HepG2 (cell line): ENCODE measurements around the gene MTMR4. TPM values are rescaled to one million over a fixed set of nuclear protein-coding genes. Genes with fewer than 3 reads are reported as not detected.

Source experiments
- AKNA ChIP-seq: sonication (generic); formaldehyde crosslinking; IDR thresholded peaks from 2 replicates; pipeline ENCODE4 v1.4.0; 2020; ENCODE audit warnings: missing genetic modification reagents, borderline replicate concordance
- ARID5B ChIP-seq: IDR thresholded peaks from 2 replicates; pipeline ENCODE4 v1.4.0; 2020; ENCODE audit warnings: mild to moderate bottlenecking, missing genetic modification reagents
- ATF7-NPFF ChIP-seq: sonication (generic); formaldehyde crosslinking; IDR thresholded peaks from 2 replicates; pipeline ENCODE4 v1.8.1; 2023; ENCODE audit warnings: mild to moderate bottlenecking, low read depth, missing genetic modification reagents, moderate library complexity
- GLI4 ChIP-seq: sonication (generic); formaldehyde crosslinking; IDR thresholded peaks from 2 replicates; pipeline ENCODE4 v1.5.1; 2020; ENCODE audit warnings: missing genetic modification reagents, mild to moderate bottlenecking, moderate library complexity, borderline replicate concordance
- HINFP ChIP-seq: sonication (generic); formaldehyde crosslinking; IDR thresholded peaks from 2 replicates; pipeline ENCODE4 v1.4.0; 2020; ENCODE audit warnings: low read depth, mild to moderate bottlenecking, missing genetic modification reagents
- HNF4A ChIP-seq: sonication (generic); formaldehyde crosslinking; IDR thresholded peaks from 2 replicates; pipeline ENCODE4 v1.4.0; 2020; ENCODE audit warnings: missing genetic modification reagents
- MIER2 ChIP-seq: IDR thresholded peaks from 2 replicates; pipeline ENCODE4 v1.6.1; 2016; ENCODE audit warnings: missing biosample characterization, missing genetic modification reagents
- NCOA2 ChIP-seq: sonication (generic); formaldehyde crosslinking; IDR thresholded peaks from 2 replicates; pipeline ENCODE4 v1.8.0; 2022; ENCODE audit warnings: inconsistent platforms
- SRSF4 ChIP-seq: fragments of 200-400 bp; formaldehyde crosslinking; IDR thresholded peaks from one replicate; pipeline ENCODE4 v1.6.1; 2018; ENCODE audit warnings: mild to moderate bottlenecking, low read depth, low read length, moderate library complexity; ENCODE audit not compliant: poor library complexity, severe bottlenecking
- TFDP1 ChIP-seq: IDR thresholded peaks from 2 replicates; pipeline ENCODE4 v1.6.1; 2016; ENCODE audit warnings: missing compliant biosample characterization, missing genetic modification reagents, borderline replicate concordance
- ZBTB10 ChIP-seq: sonication (generic); formaldehyde crosslinking; IDR thresholded peaks from 2 replicates; pipeline ENCODE4 v1.4.0; 2020; ENCODE audit warnings: missing genetic modification reagents, borderline replicate concordance
- ZNF121 ChIP-seq: sonication (generic); formaldehyde crosslinking; IDR thresholded peaks from 2 replicates; pipeline ENCODE4 v1.5.0; 2020; ENCODE audit warnings: mild to moderate bottlenecking, missing genetic modification reagents
- ZNF460 ChIP-seq: sonication (generic); formaldehyde crosslinking; IDR thresholded peaks from 2 replicates; pipeline ENCODE4 v1.5.1; 2020; ENCODE audit warnings: missing genetic modification reagents, mild to moderate bottlenecking, borderline replicate concordance
- polyA plus RNA-seq, 8 experiments: library from polyadenylated mRNA; depleted of rRNA in 3 of 8; stranded (reverse) in 7 of 8; unstranded in 1 of 8; fragments of >200 nt; fragmentation: Illumina TruSeq in 4 of 8; extraction: Trizol in 4 of 8; gene quantifications; 2 replicates each; pipeline versions ENCODE4 v1.2.1 to v1.2.3, GENCODE V29; 2011 to 2016; ENCODE audit warnings: low read depth in 4 of 8, missing spikeins in 1 of 8, mixed read lengths in 1 of 8; ENCODE audit not compliant: insufficient read depth in 1 of 8
- total RNA-seq, 5 experiments: library from RNA; depleted of rRNA; stranded (reverse); fragments of >200 nt; fragmentation: Illumina TruSeq; extraction: Trizol; gene quantifications; 2 replicates each; pipeline ENCODE4 v1.2.3, GENCODE V29; 2016; ENCODE audit warnings: low read depth in 1 of 5

The MTMR4 gene
- total and polyA plus RNA-seq, 2 of the 13 experiments (the other 11 are each of a cell fraction or from before 2014, with no cell fraction given) = 62.5 to 65.1 TPM

- peak; percentile 63 for TF ChIP-seq ARID5B (CRISPR knock-in tag)
- no peak for TF ChIP-seq ATF7-NPFF (CRISPR knock-in tag)
- TF ChIP-seq ZNF460 (CRISPR knock-in tag) = peak; percentile 55; the same call in 1 of the 2 replicates
- no peak for TF ChIP-seq HINFP
- TF ChIP-seq TFDP1 (CRISPR knock-in tag) = 0 out of 2 replicates have a peak, but pooled peaks have one; percentile 32
- no peak for TF ChIP-seq NCOA2 (CRISPR knock-in tag)
- no peak for TF ChIP-seq GLI4 (CRISPR knock-in tag)
- TF ChIP-seq HNF4A (CRISPR knock-in tag) = peak; percentile 96
- TF ChIP-seq SRSF4 = no peak
- no peak for TF ChIP-seq AKNA (CRISPR knock-in tag)
- TF ChIP-seq ZBTB10 (CRISPR knock-in tag) = no peak
- no peak for TF ChIP-seq MIER2 (CRISPR knock-in tag)
- TF ChIP-seq ZNF121 (CRISPR knock-in tag) = no peak; the same call in 1 of the 2 replicates
Observed at GRCh38 chr17:58516644-58517377, 2.4 kb upstream of the MTMR4 start (continued).
